Fibroblast of villous mesenchyme (primary cell): Measurements from ENCODE around the gene MYO10. TPM values are rescaled to one million over a fixed set of nuclear protein-coding genes. Genes with fewer than 3 reads are reported as not detected.
"Not testable (repeated sequence)": the region's sequence is repeated elsewhere in the genome, so short reads cannot be mapped to it uniquely, and the experiment has no call there.

ENCODE experiments used
- DNase-seq: peaks from one replicate; pipeline ENCODE4 v3.0.0-alpha.2; 2010; ENCODE audit warnings: low read depth
- H3K4me3 ChIP-seq: 2 replicates; pipeline ENCODE4 v1.5.1; 2011; ENCODE audit warnings: low read depth, mild to moderate bottlenecking, low read length
- total RNA-seq: library from RNA; depleted of rRNA; stranded (reverse); fragments of >200 nt; gene quantifications from 2 replicates; pipeline ENCODE4 v1.2.3, GENCODE V29; 2012
- TF ChIP-seq, protein P1 (sequence below): IDR thresholded peaks from 2 replicates; pipeline ENCODE4 v1.5.1; 2012; ENCODE audit warnings: low read depth, mild to moderate bottlenecking, low read length; ENCODE audit not compliant: insufficient read depth

The MYO10 gene
- total RNA-seq, 1 donor: 36.7 TPM

DNA sequence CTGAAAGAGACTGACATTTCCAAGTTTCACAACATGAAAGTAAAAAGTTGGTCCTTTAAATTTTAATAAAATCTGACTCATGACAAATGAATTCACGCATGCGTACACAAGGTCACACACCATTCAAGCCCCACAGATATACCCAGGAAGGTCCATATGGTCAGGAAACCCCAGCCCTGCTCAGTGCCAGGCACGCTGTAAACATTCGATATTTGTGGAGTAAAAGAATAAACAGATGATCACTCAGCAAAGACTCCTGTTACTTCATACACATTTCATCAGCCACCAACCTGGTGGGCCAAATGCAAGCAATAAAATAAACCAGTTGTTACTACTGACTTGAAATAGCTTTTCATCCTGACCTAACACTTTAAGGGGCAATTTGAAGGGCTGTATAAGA lies 161.3 kb downstream of the MYO10 start:
- TF ChIP-seq, protein P1, sequence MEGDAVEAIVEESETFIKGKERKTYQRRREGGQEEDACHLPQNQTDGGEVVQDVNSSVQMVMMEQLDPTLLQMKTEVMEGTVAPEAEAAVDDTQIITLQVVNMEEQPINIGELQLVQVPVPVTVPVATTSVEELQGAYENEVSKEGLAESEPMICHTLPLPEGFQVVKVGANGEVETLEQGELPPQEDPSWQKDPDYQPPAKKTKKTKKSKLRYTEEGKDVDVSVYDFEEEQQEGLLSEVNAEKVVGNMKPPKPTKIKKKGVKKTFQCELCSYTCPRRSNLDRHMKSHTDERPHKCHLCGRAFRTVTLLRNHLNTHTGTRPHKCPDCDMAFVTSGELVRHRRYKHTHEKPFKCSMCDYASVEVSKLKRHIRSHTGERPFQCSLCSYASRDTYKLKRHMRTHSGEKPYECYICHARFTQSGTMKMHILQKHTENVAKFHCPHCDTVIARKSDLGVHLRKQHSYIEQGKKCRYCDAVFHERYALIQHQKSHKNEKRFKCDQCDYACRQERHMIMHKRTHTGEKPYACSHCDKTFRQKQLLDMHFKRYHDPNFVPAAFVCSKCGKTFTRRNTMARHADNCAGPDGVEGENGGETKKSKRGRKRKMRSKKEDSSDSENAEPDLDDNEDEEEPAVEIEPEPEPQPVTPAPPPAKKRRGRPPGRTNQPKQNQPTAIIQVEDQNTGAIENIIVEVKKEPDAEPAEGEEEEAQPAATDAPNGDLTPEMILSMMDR: no peak
- DNase-seq: peak; percentile 98
- H3K4me3 ChIP-seq: no peak overlapping the region

DNA sequence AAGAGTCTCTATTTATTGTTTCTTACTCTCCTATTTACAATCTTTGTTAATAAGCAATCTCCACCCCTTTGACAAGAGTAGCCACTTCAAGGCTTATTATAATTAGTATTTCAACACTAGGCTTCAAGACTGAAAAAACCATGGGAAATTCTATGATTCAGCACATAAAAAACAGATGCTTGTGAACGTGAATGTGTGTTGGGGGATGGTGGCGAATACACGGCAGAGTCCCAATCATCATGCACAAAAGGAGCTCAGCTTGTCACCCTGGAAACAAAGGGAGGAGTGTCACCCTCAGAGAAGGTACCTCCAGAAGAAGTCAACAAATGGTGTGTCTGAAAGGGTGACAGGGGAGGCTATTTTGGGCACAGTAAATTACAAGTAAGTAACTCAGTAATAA lies 162.1 kb downstream of the MYO10 start:
- no peak overlapping the region for H3K4me3 ChIP-seq
- peak; percentile 89 for DNase-seq
- TF ChIP-seq, protein P1: no peak

DNA sequence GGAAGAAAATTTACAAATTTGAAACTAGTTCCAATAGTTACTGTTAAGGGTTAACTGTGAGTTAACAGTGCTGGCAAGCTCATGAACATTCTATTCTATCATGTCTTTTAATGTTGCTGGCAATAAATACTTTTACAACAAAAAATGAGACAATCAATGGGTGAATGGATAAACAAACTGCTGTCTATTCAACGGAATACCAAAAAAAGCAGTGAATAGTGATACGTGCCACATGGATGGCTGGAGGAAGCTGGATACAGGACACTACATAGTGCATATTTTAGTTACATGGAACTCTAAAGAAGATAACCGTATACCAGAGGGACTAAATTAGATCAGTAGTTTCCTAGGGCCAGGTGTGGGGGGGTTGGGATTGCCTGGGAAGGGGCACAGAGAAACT lies 163.5 kb downstream of the MYO10 start:
- H3K4me3 ChIP-seq: no peak overlapping the region
- TF ChIP-seq, protein P1: no peak
- DNase-seq: no peak

DNA sequence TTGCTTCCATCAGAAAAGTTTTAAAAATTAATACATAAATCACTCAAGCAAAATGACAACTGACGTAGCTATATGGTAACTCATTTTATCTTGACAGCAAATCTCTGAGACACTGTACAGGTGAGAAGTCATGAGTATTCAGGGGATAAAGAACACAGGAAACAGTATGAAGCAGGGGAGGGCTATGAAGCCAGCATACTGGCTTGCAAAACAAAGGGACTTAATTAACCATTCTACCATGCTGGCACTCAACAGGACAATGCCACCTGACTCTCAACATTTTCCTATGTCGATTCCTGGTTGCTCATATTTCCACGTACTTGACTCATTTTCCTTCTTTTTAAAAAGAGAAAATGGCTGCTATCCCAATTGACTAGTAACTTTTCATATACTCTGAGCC lies 167.9 kb downstream of the MYO10 start:
- TF ChIP-seq, protein P1: no peak

DNA sequence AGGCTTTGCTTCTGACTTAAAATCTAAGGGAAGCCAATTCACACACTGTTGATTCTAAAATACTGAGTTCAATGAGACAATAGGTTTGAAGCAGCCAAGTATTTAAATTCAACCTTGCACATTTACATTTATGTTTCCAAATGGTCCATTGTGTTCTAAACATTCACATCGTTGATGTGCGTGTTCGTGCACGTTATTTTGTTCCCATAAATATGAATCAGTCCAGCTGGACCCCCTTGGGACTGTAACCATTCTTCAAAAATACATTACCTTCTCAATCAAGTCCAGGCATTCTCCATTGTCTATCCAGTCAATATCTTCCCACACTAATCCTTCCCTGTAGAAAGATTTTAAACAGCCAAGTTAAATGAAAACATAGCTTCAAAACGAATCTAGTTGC lies 172.9 kb downstream of the MYO10 start:
- H3K4me3 ChIP-seq: no peak overlapping the region
- DNase-seq: no peak
- TF ChIP-seq, protein P1: no peak

More for the DNA sequence above, 167.9 kb downstream of the MYO10 start:
- no peak for DNase-seq
- H3K4me3 ChIP-seq: no peak overlapping the region

DNA sequence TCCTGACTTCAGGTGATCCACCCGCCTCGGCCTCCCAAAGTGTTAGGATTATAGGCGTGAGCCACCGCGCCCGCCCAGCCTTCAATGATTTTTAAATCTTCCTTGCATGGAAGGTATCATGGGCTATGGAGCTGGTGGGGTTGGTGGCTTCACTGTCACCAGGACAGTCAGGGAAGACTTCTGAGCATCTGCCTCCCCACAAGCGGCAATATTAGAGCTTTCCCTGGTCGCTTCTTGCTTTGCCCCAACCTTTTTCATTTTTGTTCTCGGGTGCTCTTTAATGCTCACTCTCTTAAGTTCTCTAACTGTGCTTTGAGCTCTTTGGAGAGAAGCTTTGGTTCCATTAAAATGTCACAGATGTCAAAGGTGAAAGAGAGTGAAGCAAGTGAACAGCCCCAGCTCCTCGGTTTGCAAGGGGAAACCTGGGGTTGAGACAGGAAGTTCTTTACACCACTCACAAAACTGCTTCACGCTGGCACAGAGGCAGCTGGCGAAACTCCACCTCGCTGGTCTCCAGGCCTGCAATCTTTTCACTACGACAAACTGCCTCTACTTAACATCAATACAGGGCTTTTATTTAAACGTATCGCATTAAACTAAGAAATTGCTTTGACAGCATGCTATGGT lies 176.8 kb downstream of the MYO10 start:
- TF ChIP-seq, protein P1: no peak
- H3K4me3 ChIP-seq: no peak overlapping the region
- DNase-seq: no peak

DNA sequence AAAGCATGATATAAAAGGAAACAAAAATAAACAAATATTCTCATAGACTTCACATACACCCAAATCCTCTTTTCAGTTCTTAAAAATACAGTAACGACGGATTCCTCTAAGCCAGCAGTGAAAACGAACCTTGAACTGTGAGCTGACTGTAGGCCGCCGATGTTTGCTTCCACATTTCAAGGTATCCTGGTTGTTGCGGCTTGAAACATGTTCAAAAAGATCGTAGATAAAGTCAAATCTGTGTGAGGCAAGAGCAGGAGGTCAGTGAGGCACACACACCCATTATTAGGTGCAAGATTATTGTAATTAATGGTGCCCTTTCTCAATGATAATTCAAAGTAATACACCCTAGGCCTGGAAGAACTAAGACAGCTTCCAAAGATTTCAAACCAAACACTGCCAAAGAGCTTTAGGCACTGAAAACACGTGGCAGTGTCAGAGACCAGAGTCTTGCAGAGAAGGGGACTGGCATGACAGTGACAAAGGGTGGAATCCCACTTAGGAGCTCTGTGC lies 178.0 kb downstream of the MYO10 start:
- TF ChIP-seq, protein P1: no peak

DNA sequence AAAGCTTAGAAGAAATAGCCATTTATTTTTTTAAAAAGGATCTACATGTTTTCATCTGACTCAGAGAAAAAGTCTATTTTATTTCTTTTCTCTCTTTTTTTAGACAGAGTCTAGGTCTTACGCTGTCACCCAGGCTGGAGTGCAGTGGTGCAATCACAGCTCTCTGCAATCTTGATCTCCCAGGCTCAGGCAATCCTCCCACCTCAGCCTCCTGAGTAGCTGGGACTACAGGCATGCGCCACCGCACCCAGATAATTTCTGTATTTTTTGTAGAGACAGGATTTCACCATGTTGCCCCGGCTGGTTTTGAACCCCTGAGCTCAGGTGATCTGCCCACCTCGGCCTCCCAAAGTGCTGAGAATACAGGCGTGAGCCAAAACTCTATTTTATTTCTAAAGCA lies 178.5 kb downstream of the MYO10 start:
- not testable (repeated sequence) for H3K4me3 ChIP-seq, DNase-seq

More for the DNA sequence above, 178.0 kb downstream of the MYO10 start:
- no peak for DNase-seq
- no peak overlapping the region for H3K4me3 ChIP-seq
